Measurements from ENCODE around the gene TSACC.
"Not testable (repeated sequence)": the region's sequence is repeated elsewhere in the genome, so short reads cannot be mapped to it uniquely, and the experiment has no call there.

Gene TSACC

DNA sequence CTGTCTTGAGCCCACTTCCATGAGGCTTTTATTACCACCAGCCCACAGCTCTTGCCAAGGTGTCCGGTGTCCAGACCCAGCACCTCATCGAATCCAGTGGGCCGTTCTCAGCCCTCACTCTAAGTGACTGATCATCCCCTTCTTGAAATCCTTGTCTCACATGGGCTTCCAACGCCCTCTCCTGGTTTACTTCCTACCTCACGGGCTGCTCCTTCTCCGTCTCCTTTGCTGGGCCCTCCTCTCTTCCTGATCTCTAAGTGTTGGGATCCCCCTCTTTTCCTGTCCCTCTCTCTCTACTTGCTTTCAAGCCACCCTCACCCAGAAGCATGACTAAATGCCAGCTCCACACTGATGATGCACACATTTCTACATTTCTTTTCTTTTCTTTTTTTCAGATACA lies 21.6 kb downstream of the TSACC start:
- H3K4me3 ChIP-seq (ENCODE audit: low read length) = no peak overlapping the region
- no peak for TF ChIP-seq ZNF274 (IDR thresholded peaks at IDR 0.05; ENCODE audit: low read depth, low read length)

DNA sequence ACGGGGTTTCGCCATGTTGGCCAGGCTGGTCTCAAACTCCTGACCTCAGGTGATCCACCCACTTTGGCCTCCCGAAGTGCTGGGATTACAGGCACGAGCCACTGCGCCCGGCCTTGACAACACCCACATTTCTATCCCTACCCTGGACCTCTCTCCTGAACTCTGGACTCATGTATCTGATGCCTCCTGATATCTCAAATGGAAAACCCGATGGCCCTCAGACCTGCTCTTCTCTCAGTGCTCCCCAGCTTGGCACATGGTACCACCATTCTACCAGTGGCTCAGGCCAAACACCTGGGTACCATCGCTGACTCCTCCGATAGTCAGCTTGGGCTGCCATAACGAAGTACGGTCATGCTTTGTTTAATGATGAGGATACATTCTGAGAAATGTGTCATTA lies 22.2 kb downstream of the TSACC start:
- TF ChIP-seq ZNF274 (IDR thresholded peaks at IDR 0.05; ENCODE audit: low read depth, low read length) = no peak

DNA sequence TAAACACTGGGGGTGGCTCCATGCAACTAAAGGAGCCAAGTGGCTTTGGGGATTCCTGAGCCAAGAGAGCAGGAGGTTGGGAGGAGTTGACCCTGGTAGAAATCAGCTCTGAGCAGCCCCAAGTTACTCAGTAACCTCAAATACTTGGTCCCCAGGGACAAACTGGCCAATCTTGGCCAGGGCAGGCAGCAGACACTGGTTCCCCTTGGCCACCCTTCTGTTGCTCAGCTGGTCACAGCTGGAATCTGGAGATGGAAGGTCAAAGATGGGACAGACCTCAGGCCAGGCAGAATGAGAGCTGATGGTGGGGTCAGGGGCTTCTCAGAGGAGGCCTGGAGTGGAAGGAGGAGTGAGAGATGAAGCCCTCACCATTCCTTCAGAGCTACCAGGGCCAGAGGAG lies 27.4 kb downstream of the TSACC start:
- no peak for TF ChIP-seq ZNF274 (IDR thresholded peaks at IDR 0.05; ENCODE audit: low read depth, low read length)
- no peak overlapping the region for H3K4me3 ChIP-seq (ENCODE audit: low read length)

More for the DNA sequence above, 22.2 kb downstream of the TSACC start:
- H3K4me3 ChIP-seq (ENCODE audit: low read length) = no peak overlapping the region

DNA sequence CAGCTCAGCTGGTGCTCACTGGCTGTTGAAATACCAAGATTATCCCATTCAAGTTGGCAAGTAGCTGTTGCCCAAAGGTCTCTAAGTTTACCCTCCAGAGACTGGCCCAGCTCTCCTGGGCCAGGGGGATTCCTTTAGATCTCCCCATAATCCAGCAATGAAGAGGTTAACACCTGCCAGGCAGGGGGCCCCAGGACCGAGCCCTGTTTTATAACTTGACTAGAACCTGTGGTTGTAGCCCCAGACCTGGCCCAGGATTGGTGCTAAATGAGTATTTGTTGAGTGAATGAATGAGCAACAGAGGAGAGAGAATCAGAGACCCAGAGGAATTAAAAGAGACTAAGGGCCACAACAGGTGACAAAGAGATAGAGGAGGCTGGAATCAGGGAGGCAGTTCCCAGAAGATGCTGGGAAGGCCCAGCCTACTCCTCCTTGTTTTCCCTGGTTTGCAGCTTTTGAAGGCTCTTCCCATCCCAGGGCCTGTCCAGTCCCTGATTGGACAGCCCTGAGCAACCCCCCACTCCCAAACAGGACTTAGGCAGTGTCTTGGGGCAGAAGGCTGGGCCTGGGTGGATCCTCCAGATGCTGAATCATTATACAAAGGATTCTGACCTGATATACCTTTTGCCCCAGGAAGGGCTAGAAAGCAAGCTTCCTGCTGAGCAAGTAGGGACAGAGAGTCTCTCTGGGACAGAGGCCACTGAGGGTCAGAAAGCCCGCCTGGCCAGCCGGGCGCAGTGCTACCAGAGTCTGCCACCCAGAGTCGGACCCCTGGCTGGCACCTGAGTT lies 28.2 kb downstream of the TSACC start:
- H3K4me3 ChIP-seq (ENCODE audit: low read length) = no peak overlapping the region
- TF ChIP-seq ZNF274 (IDR thresholded peaks at IDR 0.05; ENCODE audit: low read depth, low read length) = no peak

DNA sequence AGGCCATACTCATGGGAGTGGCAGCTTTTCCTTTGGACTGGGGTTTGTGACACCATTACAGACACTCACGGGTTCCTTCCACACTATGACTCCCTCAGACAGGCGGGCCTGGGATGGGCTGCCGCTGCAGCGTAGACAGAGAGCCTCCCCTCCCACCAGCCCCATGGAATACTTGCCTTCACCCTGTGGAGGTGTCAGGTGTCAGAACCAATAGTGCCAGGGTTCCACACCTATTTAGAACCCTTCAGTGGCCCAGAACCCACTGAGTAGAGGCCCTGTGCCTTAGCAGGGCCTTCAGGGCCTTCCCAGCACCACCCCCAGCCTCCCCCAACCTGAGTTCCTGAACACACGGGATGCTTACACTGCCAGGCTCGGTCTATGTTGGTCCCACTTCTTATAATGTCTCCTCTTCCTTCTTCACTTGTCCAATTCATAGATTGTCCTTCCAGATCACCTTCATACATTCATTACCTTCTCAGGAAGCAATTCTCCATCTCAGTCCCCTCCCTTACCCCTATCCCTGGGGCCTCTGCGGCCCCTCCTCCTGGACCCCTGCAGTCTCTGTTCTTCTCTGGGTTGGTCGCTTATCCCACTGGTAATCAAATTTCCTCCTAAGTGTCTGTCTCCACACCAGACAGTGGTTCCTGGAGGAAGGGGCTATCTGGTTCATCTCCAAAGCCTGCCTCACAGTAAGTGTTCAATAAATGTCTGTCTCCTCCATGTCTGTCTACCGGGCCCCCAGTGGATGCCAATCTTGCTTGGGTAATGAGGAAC lies 29.2 kb downstream of the TSACC start:
- no peak overlapping the region for H3K4me3 ChIP-seq (ENCODE audit: low read length)
- no peak for TF ChIP-seq ZNF274 (IDR thresholded peaks at IDR 0.05; ENCODE audit: low read depth, low read length)

DNA sequence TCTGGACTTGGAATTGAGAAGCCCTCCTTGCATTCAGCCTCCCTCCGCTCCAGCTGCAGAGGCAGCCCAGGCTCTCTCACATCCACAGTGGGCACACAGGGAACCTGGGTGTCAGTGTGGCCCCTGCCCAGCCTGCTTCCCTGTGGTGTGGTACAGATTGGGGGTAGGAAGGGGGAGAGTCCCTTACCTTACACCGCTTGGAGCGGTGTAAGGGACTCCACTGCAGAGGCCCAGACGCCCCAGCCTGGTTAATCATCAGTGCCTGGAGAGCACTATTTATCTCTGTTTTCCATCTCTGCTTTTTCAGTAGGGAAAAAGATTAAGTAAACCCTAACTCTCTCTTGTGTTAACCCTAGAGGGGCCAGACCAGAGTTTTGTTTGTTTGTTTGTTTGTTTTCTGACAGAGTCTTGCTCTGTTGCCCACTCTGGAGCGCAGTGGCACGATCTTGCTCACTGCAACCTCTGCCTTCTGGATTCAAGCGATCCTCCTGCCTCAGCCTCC lies 29.9 kb downstream of the TSACC start:
- TF ChIP-seq ZNF274 (IDR thresholded peaks at IDR 0.05; ENCODE audit: low read depth, low read length) = no peak

DNA sequence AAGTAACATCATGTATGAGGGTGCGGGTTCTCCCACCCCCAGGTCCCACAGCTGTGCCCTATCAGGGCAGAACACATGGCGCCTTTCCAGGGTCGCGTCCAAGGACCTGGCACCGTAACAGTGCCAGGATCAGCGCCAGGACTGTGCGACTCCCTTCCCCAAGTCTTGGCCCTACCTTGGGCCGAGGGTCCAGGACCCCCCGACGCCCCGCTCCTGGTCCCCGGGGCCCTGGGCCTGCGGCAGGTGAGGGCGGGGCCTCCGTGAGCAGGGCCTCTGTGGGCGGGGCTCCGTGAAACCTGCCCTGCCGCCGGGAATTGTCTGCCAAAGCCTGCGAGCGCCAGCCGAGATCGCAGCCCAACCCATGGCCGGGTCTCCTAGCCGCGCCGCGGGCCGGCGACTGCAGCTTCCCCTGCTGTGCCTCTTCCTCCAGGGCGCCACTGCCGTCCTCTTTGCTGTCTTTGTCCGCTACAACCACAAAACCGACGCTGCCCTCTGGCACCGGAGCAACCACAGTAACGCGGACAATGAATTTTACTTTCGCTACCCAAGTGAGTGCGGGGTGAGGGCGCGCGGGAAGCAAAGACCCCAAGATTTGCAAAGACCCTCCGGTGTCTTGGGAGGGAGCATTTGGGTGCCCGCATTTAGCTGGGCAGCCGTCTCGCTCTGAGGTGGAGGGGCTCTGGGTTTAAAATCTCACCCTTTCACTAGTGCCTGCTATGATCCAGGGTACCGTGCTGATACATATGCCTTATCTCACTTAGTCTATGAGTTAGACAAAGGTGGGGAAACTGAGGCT lies 30.8 kb downstream of the TSACC start, which contains the start of gene RHBG:
Gene RHBG, plus strand, starts transcription at position 323 of the 796 bp plus-strand sequence. Its CDS starts 39 bp downstream, at position 362.
- H3K4me3 ChIP-seq (ENCODE audit: low read length) = no peak within 1 kb of the TSS
- no peak for TF ChIP-seq ZNF274 (IDR thresholded peaks at IDR 0.05; ENCODE audit: low read depth, low read length)

More for the DNA sequence above, 29.9 kb downstream of the TSACC start:
- H3K4me3 ChIP-seq (ENCODE audit: low read length) = no peak overlapping the region

DNA sequence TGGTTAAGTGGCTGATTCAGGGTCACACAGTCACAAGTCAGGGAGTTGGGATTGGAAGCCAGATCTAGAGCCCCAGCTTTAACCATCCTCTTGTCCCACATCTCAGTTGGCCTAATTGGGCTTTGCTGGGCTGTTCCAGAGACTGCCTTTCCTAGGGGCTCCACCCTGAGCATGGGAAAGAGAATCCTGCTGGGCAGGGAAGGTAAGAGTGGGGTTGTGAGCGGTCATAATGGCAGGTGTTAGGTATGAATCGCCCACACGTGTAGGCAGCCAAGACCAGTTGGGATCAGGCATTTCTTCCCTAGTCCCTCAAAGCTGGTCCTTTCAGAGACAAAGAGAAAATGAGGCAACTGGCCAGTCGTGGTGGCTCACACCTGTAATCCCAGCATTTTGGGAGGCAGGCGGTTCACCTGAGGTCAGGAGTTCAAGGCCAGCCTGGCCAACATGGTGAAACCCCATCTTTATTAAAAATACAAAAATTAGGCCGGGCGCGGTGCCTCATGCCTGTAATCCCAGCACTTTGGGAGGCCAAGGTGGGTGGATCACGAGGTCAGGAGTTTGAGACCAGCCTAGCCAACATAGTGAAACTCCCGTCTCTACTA lies 31.5 kb downstream of the TSACC start:
- H3K4me3 ChIP-seq (ENCODE audit: low read length) = not testable (repeated sequence)

DNA sequence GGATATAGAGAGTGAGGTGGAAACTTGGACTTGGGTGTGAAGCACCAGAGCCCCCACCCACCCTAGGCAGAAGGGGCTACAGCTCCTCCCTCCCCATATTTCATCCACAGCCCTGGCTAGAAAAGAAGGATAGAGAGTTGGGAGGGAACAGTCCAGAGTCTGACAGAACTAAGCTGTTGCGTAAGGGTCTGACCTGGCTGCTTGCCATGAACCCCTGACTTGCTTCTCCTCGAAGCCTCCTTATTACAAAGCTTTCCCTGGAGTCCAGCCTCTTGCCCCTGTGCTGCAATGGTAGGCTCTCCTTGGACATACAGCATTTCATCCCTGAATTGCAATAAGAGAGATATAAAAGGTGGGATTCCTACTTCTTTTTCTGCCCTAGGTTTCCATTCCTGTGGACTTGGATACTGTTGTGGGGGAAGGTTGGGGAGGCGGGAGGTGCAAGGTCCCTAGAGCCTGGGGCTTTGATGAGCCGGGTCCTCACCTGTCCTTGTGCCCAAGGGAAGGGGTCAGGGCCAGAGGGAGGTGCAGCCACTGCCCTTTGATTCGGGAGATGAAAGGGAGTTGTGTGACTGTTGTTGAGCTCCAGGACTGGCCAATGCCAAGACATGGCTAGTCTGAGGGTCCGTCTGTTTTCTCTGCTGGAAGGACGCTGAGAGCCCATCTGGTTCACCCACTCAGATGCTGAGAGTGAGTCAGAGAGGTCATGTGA lies 33.4 kb downstream of the TSACC start:
- no peak overlapping the region for H3K4me3 ChIP-seq (ENCODE audit: low read length)
- no peak for TF ChIP-seq ZNF274 (IDR thresholded peaks at IDR 0.05; ENCODE audit: low read depth, low read length)

DNA sequence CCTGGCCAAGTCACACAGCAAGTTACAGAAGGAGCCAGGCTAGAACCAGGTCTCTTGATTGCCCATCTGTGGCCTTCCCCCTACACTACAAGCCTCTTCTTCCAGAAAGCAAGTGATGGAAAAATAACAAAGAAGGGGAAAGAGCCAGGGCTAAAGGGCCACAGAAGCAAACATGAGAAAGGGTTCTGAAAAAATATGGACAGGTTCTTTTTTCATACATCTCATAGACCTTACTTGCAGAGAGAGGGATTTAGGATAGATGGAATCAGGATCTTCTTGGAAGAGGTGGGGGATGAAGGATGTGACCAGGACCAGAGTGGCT lies 33.9 kb downstream of the TSACC start:
- no peak for TF ChIP-seq ZNF274 (IDR thresholded peaks at IDR 0.05; ENCODE audit: low read depth, low read length)
- H3K4me3 ChIP-seq (ENCODE audit: low read length) = no peak overlapping the region

DNA sequence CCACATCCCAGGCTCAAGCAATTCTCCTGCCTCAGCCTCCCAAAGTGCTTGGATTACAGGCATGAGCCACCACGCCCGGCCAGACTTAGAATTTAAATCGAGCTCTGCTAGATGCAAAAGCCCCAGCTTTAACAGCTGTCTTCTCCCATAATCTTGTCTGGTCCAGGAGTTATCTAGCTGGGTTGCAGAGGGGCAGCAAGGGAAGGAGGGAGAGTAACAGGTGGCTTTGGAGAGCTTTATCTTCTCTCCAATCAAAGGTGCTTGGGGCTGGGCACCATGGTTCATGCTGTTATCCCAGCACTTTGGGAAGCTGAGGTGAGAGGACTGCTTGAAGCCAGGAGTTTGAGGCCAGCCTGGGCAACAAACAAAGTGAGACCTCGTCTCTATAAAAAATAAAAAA lies 34.5 kb downstream of the TSACC start:
- TF ChIP-seq ZNF274 (IDR thresholded peaks at IDR 0.05; ENCODE audit: low read depth, low read length) = no peak
- no peak overlapping the region for H3K4me3 ChIP-seq (ENCODE audit: low read length)

DNA sequence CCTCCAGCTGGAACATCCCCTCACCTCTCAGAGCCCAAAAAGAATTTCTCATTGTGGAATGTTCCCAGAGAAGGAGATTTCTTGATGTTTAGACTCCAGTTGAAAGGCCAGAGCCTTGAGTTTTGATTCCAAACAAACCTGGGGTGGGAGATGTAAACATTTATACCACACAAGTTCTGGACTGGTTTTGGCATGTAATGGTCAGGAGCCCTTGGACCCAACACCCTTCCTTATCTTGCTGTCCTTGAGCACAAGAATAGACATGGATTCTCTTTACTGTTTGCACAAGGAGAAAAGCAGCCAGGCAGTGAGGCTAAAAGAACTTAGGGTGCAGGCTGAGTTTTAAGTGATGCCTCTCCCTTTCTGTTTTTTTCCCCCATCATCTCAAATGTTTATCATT lies 35.2 kb downstream of the TSACC start:
- no peak overlapping the region for H3K4me3 ChIP-seq (ENCODE audit: low read length)
- no peak for TF ChIP-seq ZNF274 (IDR thresholded peaks at IDR 0.05; ENCODE audit: low read depth, low read length)

DNA sequence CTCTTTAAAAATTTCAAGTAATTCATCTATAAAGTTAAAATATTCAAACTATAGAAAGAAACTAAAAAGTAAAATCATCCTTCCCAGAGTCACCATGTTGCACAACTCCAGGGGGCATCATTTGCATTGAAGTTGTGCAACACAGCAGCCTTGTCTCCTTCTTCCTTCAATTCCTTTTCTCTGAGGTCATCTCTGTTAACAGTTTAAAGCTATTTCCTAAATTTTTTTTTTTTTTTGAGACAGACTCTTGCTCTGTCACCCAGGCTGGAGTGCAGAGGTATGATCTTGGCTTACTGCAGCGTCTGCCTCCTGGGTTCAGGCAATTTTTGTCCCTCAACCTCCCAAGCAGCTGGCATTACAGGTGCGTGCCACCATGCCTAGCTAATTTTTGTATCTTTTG lies 37.8 kb downstream of the TSACC start:
- H3K4me3 ChIP-seq (ENCODE audit: low read length) = no peak overlapping the region
- no peak for TF ChIP-seq ZNF274 (IDR thresholded peaks at IDR 0.05; ENCODE audit: low read depth, low read length)
